HL-60/S4 (cell line): ENCODE measurements around the gene IL4R.
"Not testable (repeated sequence)": the region's sequence is repeated elsewhere in the genome, so short reads cannot be mapped to it uniquely, and the experiment has no call there.

Experiments
- in situ Hi-C: fragments of 300-500 bp; cut with MboI; formaldehyde crosslinking; loops from 2 replicates; pipeline ENCODE4 v1.14.3; 2022; ENCODE audit warnings: low sequenced_read_pairs

The IL4R gene

DNA sequence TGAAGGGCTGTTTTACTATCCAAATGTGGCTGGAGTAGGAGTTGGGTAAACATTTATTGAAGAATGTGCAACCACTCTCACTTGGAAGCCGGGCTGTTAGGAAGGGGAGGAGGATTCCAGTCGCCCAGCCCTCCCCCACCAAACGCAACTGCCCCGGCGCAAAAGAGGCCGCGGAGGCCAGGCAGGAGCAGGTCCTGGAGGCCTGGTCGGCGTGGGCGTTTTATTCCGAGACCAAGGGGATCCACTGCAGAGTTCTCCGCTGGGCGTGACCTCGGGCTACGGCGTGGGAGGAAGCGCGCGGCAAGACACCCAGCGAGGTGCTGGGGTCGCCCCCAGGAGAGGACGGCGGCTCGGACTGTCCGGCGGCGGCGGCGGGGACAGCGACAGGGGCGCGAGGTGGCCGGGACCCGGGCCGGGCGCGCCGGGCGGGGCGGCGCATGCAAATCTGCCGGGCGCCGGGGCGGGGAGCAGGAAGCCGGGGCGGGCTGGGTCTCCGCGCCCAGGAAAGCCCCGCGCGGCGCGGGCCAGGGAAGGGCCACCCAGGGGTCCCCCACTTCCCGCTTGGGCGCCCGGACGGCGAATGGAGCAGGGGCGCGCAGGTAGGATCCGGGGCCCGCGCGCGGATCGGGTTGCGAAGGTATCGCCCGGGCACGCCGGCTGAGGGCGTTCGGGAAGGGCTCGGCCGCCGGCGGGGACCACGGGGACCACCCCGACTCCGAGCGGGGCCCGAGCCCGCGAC lies at the start of gene IL4R:
Gene IL4R (plus strand): TSS at position 553 of the 739 bp plus-strand sequence. CDS start 26,230 bp downstream, outside the sequence.
- in situ Hi-C loops = no loop called here

DNA sequence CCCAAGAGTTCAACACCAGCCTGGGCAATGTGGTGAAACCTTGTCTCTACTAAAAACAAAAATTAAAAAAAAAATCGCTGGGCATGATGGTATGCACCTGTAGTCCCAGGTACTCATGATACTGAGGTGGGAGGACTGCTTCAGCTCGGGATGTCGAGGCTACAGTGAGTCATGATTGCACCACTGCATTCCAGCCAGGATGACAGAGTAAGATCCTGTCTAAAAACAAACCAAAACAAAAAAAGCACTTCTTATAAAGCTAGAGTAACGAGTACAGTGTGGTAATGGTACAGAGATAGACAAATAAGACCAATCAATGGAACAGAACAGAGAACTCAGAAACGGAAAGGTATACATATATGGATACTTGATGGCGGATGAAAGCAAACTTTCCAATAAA lies 49.6 kb upstream of the IL4R start:
- in situ Hi-C loops = no loop called here

DNA sequence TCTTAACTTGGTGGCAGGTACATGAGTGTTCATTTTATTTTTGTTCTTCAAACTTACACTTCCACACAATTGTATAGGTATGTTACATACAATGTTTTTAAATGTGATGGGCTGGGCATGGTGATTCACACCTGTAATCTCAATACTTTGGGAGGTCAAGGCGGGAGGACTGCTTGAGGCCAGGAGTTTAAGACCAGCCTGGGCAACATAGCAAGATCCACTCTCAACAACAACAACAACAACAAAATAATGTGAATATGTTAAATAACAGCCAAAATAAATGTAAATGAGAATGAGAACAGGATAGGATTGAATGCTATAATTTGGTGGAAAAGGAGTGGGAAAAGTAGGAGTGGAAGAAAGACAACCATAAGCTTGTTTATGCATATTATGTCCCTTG lies 47.8 kb upstream of the IL4R start:
- in situ Hi-C loops = no loop called here

DNA sequence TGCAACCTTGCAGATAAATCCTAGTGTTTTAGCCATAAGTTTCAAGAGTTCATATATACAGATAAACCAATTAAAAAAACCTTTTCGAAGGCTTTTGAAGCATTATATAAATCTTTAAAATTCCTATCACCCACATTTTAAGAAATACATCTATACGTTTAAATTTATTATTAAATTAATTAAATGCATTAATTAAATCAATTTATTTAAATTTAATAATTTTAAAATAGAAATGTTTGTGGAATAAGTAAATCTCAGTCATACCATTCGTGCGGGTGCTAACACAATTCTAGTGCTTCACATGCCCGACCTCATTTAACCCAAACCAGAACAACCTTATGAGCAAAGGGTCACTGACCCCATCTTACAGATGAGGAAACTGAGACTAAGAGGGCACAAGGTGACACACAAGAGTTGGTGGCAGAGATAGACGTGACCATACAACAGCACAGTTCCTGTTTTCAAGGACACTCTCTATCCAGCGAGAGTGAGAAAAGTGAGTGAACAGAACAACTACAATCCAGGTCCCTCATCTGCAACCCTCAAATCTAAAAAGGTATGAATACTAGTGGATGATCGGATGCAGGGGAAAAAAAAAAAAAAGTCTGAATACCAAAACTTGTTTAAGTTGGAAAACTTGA lies 46.6 kb upstream of the IL4R start:
- in situ Hi-C loops = no loop called here

DNA sequence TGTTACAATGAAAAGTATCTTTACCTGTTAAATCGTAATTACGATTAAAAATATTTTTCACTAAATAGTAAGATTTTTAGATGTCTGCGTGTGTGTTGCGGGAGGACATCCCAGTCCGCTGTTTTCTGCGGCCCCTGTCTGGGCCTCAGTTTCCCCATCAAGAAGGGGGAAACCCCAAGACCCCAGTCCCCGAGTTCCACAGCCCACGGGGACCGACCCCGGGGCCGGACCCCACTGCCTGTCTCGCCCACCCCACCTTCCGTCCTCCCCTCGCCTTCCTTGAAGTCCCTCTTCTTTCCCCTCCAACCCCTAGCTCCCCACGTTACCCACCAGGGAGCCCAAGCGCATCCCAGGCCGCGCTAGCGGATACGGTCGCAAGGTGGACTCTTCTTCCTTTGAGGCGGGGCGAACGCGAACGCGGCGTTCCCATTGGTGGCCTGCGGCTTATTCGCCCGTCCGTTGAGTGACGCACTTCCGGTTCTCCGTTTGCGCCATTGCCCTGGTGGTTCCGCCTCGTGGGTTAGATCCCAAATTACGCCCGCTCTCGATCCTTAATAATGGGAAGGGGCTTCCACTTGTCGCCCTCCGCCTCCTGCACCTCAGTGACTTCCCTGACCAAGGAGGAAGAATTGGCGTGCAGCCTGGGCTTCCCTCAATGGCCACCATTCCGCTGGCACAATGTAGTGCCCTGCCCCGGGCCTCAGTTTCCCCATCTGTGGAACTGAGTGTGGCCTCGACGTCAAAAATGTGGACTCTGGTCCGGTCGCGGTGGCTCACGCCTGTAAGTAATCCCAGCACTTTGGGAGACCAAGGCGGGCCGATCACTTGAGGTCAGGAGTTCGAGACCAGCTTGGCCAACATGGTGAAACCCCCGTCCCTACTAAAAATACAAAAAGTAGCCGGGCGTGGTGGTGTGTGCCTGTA lies 45.1 kb upstream of the IL4R start, which contains the start of gene NSMCE1:
Gene NSMCE1 (minus strand): TSS at position 397 of the 924 bp plus-strand sequence. CDS start 11,202 bp downstream, outside the sequence.
- in situ Hi-C loops = no loop called here

DNA sequence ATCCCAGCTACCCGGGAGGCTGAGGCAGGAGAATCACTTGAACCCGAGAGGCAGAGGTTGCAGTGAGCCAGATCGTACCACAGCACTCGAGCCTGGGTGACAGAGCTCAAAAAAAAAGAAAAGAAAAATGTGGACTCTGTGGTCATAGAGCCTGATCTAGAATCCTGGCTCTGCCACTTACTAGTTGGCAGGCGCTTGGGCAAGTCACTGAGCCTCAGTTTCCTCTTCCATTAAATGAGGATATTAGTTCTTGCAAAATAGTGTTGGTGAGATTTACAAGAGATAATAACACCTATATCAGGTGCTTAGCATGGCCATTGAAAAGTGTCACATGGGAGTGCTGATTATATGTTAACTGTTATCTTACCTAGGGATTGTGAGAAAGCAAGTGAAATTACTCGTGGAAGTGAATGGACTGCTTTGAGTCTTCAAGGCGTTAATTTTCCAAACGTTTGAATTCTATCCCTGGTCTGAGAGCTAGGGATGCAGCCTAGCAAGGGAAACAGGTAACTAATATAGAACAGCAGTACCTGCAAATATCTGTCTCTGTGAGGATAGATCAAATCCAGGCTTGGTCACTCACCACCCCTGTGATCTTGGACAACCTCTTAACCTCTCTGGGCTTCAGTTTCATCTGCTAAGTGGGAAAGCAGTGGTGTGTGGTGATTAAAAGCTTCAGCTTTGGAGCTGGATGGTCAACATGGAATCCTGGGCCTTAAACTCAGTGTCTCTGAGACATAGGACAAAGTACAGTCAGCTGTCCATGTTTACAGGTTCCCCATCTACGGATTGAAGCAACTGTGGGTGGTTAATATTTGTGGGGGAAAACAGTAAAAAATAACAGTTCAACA lies 44.2 kb upstream of the IL4R start:
- in situ Hi-C loops = no loop called here

DNA sequence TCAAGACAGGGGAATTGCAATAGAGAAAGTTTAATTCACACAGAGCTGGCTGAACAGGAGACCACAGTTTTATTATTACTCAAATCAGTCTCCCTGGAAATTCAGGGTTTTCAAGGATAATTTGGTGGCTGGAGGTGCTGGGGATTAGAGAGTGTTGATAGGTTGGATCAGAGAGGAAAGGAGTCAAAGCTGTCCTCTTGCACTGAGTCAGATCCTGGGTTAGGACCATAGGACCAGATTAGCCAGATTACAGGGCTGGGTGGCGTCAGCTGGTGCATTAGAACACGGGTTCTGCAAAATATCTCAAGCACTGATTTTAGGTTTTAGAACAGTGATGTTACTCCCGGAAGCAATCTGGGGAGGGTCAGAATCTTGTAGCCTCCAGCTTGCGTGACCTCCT lies 43.4 kb upstream of the IL4R start:
- in situ Hi-C loops = no loop called here

DNA sequence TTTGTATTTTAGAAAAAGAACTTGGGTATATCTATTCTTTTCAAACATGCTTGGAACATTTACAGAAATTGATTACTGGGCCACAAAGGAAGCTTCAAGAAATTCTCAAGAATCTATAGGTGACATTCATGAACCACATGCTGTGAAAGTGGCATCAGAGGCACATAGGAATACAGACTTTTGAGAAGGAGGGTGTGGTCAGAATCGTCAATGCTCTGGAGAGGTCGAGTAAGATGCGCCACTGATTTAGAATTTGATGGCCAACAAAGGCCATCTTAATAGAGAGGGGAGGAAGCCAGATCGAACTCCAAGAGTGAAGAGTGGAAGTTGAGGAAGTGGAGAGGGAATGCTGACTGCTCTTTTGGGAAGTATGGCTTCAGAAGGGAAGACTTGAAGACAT lies 41.7 kb upstream of the IL4R start:
- in situ Hi-C loops = no loop called here

DNA sequence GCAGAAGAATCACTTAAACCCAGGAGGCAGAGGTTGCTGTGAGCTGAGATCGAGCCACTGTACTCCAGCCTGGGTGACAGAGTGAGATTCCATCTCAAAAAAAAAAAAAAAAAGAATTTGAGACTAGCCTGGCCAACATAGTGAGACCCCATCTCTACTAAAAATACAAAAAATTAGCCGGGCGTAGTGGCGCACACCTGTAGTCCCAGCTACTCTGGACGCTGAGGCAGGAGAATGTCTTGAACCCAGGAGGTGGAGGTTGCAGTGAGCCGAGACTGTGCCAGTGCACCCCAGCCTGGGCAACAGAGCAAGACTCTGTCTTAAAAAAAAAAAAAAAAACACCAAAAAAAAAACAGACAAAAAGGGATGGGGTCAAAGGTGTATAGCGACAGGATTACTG lies 41.1 kb upstream of the IL4R start:
- in situ Hi-C loops = not testable (repeated sequence)

DNA sequence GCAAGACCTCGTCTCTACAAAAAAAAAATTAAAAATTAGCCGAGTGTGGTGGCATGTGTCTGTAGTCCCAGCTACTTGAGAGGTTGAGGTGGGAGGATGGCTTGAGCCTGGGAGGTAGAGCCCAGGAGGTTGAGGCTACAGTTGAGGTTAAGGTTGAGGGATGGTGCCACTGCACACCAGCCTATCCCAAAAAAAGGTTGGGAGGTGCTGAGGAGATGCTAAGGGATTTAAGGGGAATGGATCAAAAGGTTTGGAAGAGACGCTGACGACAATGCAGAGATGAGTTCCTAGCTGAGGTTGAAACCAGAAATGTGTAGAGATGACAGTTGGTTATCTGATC lies 40.5 kb upstream of the IL4R start:
- in situ Hi-C loops = no loop called here

DNA sequence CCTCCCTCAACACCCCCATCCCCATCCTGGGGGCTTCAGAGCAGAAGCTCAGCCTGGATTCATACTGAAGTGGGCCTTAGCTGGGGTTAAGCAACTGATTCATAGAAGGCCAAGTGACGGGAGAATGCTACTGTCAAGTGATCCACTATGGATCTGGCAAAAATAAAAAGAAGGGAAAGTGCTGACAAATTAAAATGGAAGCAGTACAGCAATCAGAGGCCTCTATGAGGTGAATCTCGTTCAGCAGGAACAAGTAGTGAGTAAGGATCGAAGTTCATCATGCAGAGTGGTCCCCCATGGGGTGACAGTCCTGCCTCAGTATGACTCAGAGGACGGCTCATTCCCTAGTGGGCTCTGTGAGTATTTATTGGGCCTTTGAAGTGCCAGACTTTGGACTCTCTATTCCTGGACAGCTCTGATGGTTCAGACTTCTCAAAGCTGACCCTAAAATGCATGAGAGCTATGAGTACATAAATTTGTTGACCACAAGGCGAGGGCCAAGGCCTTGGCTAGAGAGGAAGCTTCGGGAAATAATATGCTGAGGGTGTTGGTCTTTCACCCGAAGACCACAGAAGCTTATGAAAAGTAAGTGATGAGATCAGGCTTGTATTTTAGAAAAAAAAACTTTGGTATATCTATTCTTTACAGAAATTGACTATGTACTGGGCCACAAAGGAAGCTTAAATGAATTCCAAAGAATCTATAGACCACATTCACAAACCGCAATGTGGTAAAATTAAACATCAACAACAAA lies 39.9 kb upstream of the IL4R start:
- in situ Hi-C loops = no loop called here

DNA sequence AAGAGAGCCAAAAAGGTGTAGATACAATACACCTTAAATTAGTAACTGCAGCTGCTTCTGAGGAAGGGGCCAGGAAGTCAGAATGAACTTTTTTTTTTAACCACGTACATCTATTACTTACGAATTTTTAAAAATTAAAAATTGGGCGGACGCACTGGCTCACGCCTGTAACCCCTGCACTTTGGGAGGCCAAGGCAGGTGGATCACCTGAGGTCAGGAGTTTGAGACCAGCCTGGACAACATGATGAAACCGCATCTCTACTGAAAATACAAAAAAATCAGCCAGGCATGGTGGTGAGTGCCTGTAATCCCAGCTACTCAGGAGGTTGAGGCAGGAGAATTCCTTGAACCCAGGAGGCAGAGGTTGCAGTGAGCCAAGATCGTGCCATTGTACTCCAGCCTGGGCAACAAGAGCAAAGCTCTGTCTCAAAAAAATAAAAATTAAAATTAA lies 39.3 kb upstream of the IL4R start:
- in situ Hi-C loops = not testable (repeated sequence)

DNA sequence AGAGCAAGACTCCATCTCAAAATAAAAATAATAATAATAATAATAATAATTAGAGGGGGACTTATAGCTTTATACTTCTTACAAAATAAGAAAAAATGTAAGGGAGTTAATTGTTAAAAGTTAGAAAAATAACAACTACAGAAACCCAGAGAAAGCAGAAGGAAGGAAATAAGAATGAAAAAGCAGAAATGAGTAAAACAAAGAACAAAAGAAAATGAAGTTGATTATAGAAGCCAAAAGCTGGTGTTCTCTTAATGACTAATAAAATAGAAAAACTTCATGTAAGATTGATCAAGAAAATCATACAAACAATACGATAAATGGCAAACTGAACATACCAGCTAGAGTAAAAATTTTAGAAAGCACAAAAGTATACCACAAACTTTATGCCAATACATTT lies 38.4 kb upstream of the IL4R start:
- in situ Hi-C loops = no loop called here

DNA sequence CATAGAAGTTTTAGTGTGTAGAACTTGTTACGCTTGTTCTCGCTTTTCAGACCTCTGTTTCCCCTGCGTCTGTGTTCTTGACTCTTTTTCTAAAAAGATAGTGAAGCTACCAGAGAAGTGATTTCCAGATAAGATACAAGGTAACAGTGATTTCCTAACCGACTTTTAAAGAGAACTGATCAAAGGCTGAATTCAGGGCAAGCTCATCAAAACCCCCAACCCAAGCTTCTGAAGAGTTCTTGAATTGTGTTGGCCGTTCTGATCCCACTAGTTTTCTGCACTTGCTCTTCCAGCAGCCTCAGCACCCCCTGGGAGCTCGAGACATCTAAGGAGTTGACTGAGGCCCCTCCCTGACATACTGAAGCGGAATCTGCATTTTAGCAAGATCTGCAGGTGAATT lies 32.5 kb upstream of the IL4R start:
- in situ Hi-C loops = no loop called here

DNA sequence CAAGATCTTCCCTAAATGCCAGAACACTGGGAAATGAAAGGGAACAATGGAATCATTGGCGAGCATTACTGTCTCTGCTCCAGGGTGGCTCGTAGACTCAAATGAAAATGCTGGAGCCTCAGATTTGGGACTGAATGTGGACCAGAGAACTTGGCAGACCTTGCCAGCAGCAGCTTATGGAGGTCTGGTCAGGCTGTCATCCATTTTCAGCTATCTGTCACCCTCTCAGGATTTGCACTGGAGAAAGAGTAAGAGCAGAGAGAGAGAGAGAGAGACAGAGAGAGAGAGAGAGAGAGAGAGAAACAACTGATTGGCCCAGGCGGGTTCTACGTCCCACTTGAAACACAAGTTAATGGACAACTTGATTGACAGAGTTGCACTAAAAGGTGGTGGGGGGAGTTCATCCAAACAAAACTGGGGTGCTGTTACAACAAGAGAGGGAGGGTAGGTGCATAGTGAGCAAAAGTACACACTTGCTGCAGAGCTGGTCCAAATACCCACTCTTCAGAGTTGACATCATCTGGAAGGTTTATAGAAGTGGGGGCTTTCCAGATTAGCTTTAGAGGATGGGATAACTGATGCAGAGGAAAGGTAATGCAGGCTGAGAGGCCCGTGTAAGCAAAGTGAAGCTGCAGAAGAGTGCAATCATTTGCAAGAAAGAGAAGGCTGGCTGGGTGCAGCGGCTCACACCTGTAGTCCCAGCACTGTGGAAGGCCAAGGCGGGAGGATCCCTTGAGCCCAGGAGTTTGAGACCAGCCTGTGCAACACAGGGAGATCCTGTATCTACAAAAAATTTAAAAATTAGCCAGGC lies 28.7 kb upstream of the IL4R start:
- in situ Hi-C loops = no loop called here

DNA sequence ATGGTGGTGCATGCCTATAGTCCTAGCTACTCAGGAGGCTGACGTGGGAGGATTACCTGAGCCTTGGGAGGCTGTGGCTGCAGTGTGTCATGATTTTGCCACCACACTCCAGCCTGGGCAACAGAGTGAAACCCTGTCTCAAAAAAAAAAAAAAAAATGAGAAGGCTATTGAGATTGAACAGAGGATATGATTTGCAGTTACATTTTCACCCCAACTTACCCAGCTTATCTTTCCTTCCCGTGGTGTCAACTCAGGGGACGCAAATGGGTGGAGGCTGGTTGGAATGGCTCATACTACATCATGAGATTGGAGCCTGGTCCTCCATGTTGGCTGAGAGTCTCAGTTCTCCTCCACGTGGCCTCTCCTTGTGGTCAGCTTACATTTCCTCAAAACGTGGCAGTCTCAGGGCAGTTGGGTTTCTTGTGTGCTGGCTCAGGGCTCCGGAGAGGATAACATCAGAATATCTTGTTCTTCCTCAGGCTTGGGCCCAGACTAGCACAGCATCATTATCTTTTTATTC lies 28.0 kb upstream of the IL4R start:
- in situ Hi-C loops = no loop called here

DNA sequence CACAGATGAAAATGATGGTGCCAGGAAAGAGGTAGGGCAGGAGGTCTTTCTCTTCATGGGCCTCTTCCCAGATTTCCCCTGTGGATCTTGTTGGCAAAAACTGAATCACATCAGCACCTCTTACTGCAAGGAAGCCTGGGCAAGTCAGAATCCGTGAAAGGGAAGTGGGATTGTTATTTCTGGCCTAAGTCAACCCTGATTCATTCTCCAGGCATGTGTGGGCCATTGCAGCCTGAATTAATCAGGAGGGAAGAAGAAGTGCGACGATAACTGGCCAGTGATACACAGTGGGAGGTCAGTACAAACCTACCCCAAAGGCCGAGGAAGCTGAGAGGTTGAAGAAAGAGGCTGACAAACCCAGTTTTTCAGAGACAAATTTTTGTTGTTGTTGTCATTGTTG lies 27.3 kb upstream of the IL4R start:
- in situ Hi-C loops = no loop called here

DNA sequence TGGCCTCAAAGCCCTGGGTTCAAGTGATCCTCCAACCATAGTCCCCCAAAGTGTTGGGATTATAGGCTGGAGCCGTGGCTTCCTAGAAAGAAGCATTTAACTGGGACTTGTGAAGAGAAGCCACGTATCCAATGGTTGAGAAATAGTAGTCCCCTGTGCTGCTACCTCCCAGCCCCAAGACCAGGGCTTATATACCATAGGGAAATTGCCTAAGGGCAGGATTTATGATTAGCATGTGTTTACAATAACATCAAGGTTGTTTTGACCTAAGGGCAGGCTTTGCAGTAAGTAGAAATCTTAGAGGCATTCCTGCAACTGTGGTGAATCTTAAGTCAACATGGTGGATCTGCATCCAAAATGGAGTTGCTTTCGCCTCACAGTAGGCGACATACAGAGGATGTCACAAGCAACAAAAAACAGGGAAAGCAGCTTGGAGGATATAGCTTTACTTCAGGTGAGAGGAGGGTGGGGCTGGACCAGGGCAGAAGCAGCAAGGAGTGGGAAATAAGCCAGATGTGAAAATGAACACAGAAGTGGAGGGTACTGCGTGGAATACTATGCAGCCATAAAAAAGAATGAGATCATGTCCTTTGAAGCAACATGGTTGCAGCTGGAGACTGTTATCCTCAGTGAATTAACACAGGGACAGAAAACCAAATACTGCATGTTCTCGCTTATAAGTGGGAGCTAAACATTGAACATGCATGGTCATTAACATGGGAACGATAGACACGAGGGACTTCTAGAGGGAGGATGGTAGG lies 26.5 kb upstream of the IL4R start:
- in situ Hi-C loops = no loop called here
